HG03095 (cell line): ENCODE measurements around the gene IL22RA2.
A peak's percentile ranks its signal among the peaks of the same experiment; 100 is the strongest.

ENCODE experiments used
- ATAC-seq: cut with Tn5 transposase; IDR thresholded peaks from one replicate; pipeline ENCODE4 v1.9.1; 2021; ENCODE audit warnings: moderate library complexity; ENCODE audit not compliant: unreplicated experiment

IL22RA2 gene

GRCh38 chr6:137167702-137168377 lies 5.6 kb downstream of the IL22RA2 start:
- no peak for ATAC-seq

- ATAC-seq, result no peak
These were observed 7.0 kb downstream of the IL22RA2 start for GRCh38 chr6:137166247-137167098.

- peak; percentile 47 for ATAC-seq
These were observed 7.8 kb downstream of the IL22RA2 start for GRCh38 chr6:137165375-137166246.

GRCh38 chr6:137163732-137164318 lies 9.6 kb downstream of the IL22RA2 start:
- no peak for ATAC-seq

GRCh38 chr6:137162692-137163306 lies 10.6 kb downstream of the IL22RA2 start:
- no peak for ATAC-seq

- no peak for ATAC-seq
These were observed 11.5 kb downstream of the IL22RA2 start for GRCh38 chr6:137161949-137162348.

- ATAC-seq, result no peak
These were observed 12.7 kb downstream of the IL22RA2 start for GRCh38 chr6:137160763-137161162.

- ATAC-seq, result no peak
These were observed 13.5 kb downstream of the IL22RA2 start for GRCh38 chr6:137159912-137160311.

- ATAC-seq, result no peak
These were observed 15.8 kb downstream of the IL22RA2 start for GRCh38 chr6:137157601-137158000.

GRCh38 chr6:137156650-137157049 lies 16.8 kb downstream of the IL22RA2 start:
- ATAC-seq, result no peak

- no peak for ATAC-seq
These were observed 17.6 kb downstream of the IL22RA2 start for GRCh38 chr6:137155830-137156229.

GRCh38 chr6:137150072-137150471 lies 23.4 kb downstream of the IL22RA2 start:
- no peak for ATAC-seq

GRCh38 chr6:137149035-137149393 lies 24.4 kb downstream of the IL22RA2 start:
- no peak for ATAC-seq

GRCh38 chr6:137148306-137149034 lies 25.0 kb downstream of the IL22RA2 start:
- ATAC-seq, result no peak

- no peak for ATAC-seq
These were observed 26.2 kb downstream of the IL22RA2 start for GRCh38 chr6:137147195-137147594.

- no peak for ATAC-seq
These were observed 27.2 kb downstream of the IL22RA2 start for GRCh38 chr6:137146206-137146605.

- no peak for ATAC-seq
These were observed 28.0 kb downstream of the IL22RA2 start for GRCh38 chr6:137145421-137145820.

GRCh38 chr6:137136065-137136464 lies 37.4 kb downstream of the IL22RA2 start:
- no peak for ATAC-seq

- ATAC-seq, result no peak
These were observed 39.0 kb downstream of the IL22RA2 start for GRCh38 chr6:137134483-137134882.

- ATAC-seq, result no peak
These were observed 40.3 kb downstream of the IL22RA2 start for GRCh38 chr6:137133122-137133521.
